ENCODE data around the gene ANKRD28. TPM values are rescaled to one million over a fixed set of nuclear protein-coding genes. Genes with fewer than 3 reads are reported as not detected.
A peak's percentile ranks its signal among the peaks of the same experiment; 100 is the strongest.
"Not testable (repeated sequence)": the region's sequence is repeated elsewhere in the genome, so short reads cannot be mapped to it uniquely, and the experiment has no call there.

ANKRD28 gene
- total RNA-seq, 1 experiment from 2014 or later, result 28.8 TPM

- peak overlapping the region; percentile 44 for H3K27ac ChIP-seq
- peak overlapping the region; percentile 36 for H3K4me3 ChIP-seq
- no peaks in the 10 kb centered on the region for H3K9me3 ChIP-seq (replicated peaks)
- peaks cover 42% of the 10 kb centered on the region for H3K4me1 ChIP-seq
- H3K27me3 ChIP-seq, result no peaks in the 10 kb centered on the region
- DNase-seq, result peak; percentile 71 to 84
- H3K36me3 ChIP-seq, result no peaks in the 10 kb centered on the region
Observed at GRCh38 chr3:15629860-15630597, 167.8 kb downstream of the ANKRD28 start.

DNA sequence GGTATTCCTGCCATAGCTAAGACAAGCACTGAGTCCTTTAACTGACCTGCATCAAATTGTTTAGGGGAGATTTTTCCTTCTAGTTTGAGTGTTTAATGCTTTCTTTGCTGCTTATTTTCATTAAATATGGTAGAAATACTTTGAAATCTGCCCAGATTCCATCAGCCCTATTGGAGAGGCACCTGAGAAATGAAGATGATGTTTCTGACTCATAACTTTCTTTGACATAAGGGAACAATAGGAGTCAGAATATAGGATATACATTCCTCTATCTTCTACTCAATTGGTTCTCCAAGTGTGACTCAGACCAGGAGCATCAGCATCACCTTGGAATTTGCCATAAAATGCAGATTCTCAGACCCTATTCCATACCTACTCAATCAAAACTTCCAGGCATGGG lies 168.8 kb downstream of the ANKRD28 start:
- H3K4me1 ChIP-seq, result peaks cover 31% of the 10 kb centered on the region
- no peak overlapping the region for H3K4me3 ChIP-seq
- H3K36me3 ChIP-seq, result no peaks in the 10 kb centered on the region
- H3K9me3 ChIP-seq (replicated peaks), result no peaks in the 10 kb centered on the region
- H3K27ac ChIP-seq, result no peak overlapping the region
- no peaks in the 10 kb centered on the region for H3K27me3 ChIP-seq
- no peak for DNase-seq

GRCh38 chr3:15623535-15624440 lies 174.0 kb downstream of the ANKRD28 start:
- Histone ChIP-seq H3K4me1 (no peaks in the 10 kb centered on the region), H3K36me3 (no peaks in the 10 kb centered on the region), H3K4me3 (no peak overlapping the region), H3K27ac (no peak overlapping the region), H3K27me3 (no peaks in the 10 kb centered on the region), H3K9me3 (replicated peaks) (peaks cover 7% of the 10 kb centered on the region; the same call in 1 of the 2 replicates)
- DNase-seq, result no peak

DNA sequence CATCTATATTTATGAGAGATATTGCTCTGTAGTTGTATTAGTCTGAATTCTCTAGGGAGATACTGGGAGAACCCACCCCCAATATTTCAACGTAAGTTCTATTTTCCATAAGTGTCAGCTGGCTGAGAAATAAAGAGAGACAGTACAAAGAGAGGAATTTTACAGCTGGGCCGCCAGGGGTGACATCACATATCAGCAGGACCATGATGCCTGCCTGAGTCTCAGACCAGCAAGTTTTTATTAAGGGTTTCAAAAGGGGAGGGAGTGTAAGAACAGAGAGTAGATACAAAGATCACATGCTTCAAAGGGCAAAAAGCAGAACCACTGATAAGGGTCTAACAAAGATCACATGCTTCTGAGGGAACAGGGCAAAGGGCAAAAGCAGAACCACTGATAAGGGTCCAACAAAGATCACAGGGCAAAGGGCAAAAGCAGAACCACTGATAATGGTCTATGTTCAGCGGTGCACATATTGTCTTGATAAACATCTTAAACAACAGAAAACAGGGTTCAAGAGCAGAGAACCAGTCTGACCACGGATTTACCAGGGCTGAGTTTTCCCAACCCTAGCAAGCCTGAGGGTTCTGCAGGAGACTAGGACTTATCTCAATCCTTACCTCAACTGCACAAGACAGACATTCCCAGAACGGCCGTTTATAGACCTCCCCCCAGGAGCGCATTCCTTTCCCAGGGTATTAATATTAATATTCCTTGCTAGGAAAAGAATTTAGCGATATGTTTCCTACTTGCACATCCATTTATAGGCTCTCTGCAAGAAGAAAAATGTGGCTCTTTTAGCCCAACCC lies 177.9 kb downstream of the ANKRD28 start:
- DNase-seq; H3K27ac ChIP-seq; H3K4me1 ChIP-seq; H3K9me3 ChIP-seq (replicated peaks); H3K4me3 ChIP-seq; H3K36me3 ChIP-seq; H3K27me3 ChIP-seq: not testable (repeated sequence)

Other genes starting within 250 kb of the ANKRD28 start
- 23.0 and 25.0 TPM in 2 replicates for gene HACL1, start 196.4 kb downstream of the ANKRD28 start, total RNA-seq (2014; rRNA removed; shearing (Covaris generic))
- gene BTD, start 196.2 kb downstream of the ANKRD28 start, total RNA-seq (2014; rRNA removed; shearing (Covaris generic)), result 6.6 and 8.0 TPM in 2 replicates